Measurements from ENCODE around the gene DPYD.

- no peak for TF ChIP-seq CTCF (conservative IDR thresholded peaks at IDR 0.05)
- TF ChIP-seq ZFX (IDR thresholded peaks at IDR 0.05) = no peak
These were observed 297.6 kb downstream of the DPYD start for GRCh38 chr1:97623220-97623619.

Data from C4-2B (cell line).